ENCODE measurements around the gene SFR1. TPM values are rescaled to one million over a fixed set of nuclear protein-coding genes. Genes with fewer than 3 reads are reported as not detected.
A peak's percentile ranks its signal among the peaks of the same experiment; 100 is the strongest.

The SFR1 gene
- 1 to 10 TPM; 4.4 to 6.5 (median 5.7) TPM for total RNA-seq (2021; fragmentation: NEBNext Ultra II Directional; extraction: Animal tissue kit (Norgen Biotek cat#: 25700))
- long read RNA-seq, partial matches to known transcripts: 1 of 3 reads
- long read RNA-seq, other reads (novel, unspliced or antisense): 0 of 3 reads

- Mint-ChIP-seq H3K4me1 (ENCODE audit: low read depth) (peaks cover 54% of the 10 kb centered on the region), H3K4me3 (peak within 1 kb of the TSS; percentile 92), H3K9me3 (no peaks in the 10 kb centered on the region), H3K27ac (peak within 1 kb of the TSS; percentile 100), H3K36me3 (ENCODE audit: low read depth) (no peaks in the 10 kb centered on the region; the same call in 1 of the 2 replicates), H3K27me3 (ENCODE audit: insufficient read depth) (no peaks in the 10 kb centered on the region)
- peak; percentile 98 for DNase-seq
- peak; percentile 85 for TF ChIP-seq CTCF (IDR thresholded peaks at IDR 0.05)
Observed at GRCh38 chr10:104121485-104122224, at the start of gene SFR1. Gene SFR1 (plus strand): TSS chr10:104122171. CDS start chr10:104122184, 13 bp downstream.

- Mint-ChIP-seq H3K27ac (no peak overlapping the region), H3K4me1 (ENCODE audit: low read depth) (no peaks in the 10 kb centered on the region), H3K36me3 (ENCODE audit: low read depth) (0 out of 2 replicates have a peak, but pooled peaks cover 4% of the 10 kb centered on the region), H3K9me3 (no peaks in the 10 kb centered on the region), H3K27me3 (ENCODE audit: insufficient read depth) (peaks cover 10% of the 10 kb centered on the region), H3K4me3 (no peak overlapping the region)
- no peak for DNase-seq
- no peak for TF ChIP-seq CTCF (IDR thresholded peaks at IDR 0.05)
Observed at GRCh38 chr10:104072786-104073185, 49.2 kb upstream of the SFR1 start.

- Mint-ChIP-seq H3K4me3 (no peak overlapping the region), H3K4me1 (ENCODE audit: low read depth) (no peaks in the 10 kb centered on the region), H3K36me3 (ENCODE audit: low read depth) (0 out of 2 replicates have a peak, but pooled peaks cover 4% of the 10 kb centered on the region), H3K9me3 (no peaks in the 10 kb centered on the region), H3K27ac (no peak overlapping the region), H3K27me3 (ENCODE audit: insufficient read depth) (peaks cover 9% of the 10 kb centered on the region)
- TF ChIP-seq CTCF (IDR thresholded peaks at IDR 0.05): no peak
- no peak for DNase-seq
Observed at GRCh38 chr10:104074505-104074904, 47.5 kb upstream of the SFR1 start.

- Mint-ChIP-seq H3K36me3 (ENCODE audit: low read depth) (no peaks in the 10 kb centered on the region), H3K4me1 (ENCODE audit: low read depth) (no peaks in the 10 kb centered on the region), H3K9me3 (no peaks in the 10 kb centered on the region), H3K27me3 (ENCODE audit: insufficient read depth) (peaks cover 5% of the 10 kb centered on the region), H3K27ac (no peak overlapping the region), H3K4me3 (no peak overlapping the region)
- TF ChIP-seq CTCF (IDR thresholded peaks at IDR 0.05): no peak
- DNase-seq: no peak
Observed at GRCh38 chr10:104076743-104077160, 45.2 kb upstream of the SFR1 start.

- H3K27me3 Mint-ChIP-seq (ENCODE audit: insufficient read depth): peaks cover 5% of the 10 kb centered on the region
- no peaks in the 10 kb centered on the region for H3K36me3 Mint-ChIP-seq (ENCODE audit: low read depth)
- DNase-seq: no peak
- H3K27ac Mint-ChIP-seq: no peak overlapping the region
- no peaks in the 10 kb centered on the region for H3K4me1 Mint-ChIP-seq (ENCODE audit: low read depth)
- TF ChIP-seq CTCF (IDR thresholded peaks at IDR 0.05): no peak
- H3K4me3 Mint-ChIP-seq: no peak overlapping the region
- no peaks in the 10 kb centered on the region for H3K9me3 Mint-ChIP-seq
Observed at GRCh38 chr10:104077247-104077646, 44.7 kb upstream of the SFR1 start.
